Ecto neural progenitor cell (in vitro differentiated cells): ENCODE results near the gene DHX58.
A peak's percentile ranks its signal among the peaks of the same experiment; 100 is the strongest.

Experiments used
- DNase-seq: peaks from one replicate; pipeline ENCODE4 v3.0.0-alpha.2; 2018; ENCODE audit warnings: low spot score

DHX58 gene

GRCh38 chr17:42110301-42111264 is 1.9 kb downstream of the DHX58 start:
- DNase-seq = no peak

- DNase-seq = no peak
Measured at GRCh38 chr17:42109086-42109485, 3.4 kb downstream of the DHX58 start.

- peak; percentile 98 for DNase-seq
Measured at GRCh38 chr17:42107597-42108576, 4.6 kb downstream of the DHX58 start.

GRCh38 chr17:42107124-42107523 is 5.4 kb downstream of the DHX58 start:
- no peak for DNase-seq

GRCh38 chr17:42106009-42106408 is 6.5 kb downstream of the DHX58 start:
- no peak for DNase-seq

GRCh38 chr17:42104264-42104663 is 8.2 kb downstream of the DHX58 start:
- DNase-seq = no peak

- no peak for DNase-seq
Measured at GRCh38 chr17:42103221-42103954, 9.1 kb downstream of the DHX58 start.

- DNase-seq = peak; percentile 95
Measured at GRCh38 chr17:42101513-42102292, 10.8 kb downstream of the DHX58 start.

- no peak for DNase-seq
Measured at GRCh38 chr17:42098730-42099399, 13.6 kb downstream of the DHX58 start.

GRCh38 chr17:42097691-42098631 is 14.6 kb downstream of the DHX58 start, which contains the start of gene ZNF385C:
Gene ZNF385C (minus strand): TSS chr17:42098473. CDS start chr17:42063056, 35,417 bp downstream.
- DNase-seq = peak; percentile 76

GRCh38 chr17:42096360-42097111 is 16.0 kb downstream of the DHX58 start:
- no peak for DNase-seq

- DNase-seq = no peak
Measured at GRCh38 chr17:42094375-42095069, 18.0 kb downstream of the DHX58 start.

- no peak for DNase-seq
Measured at GRCh38 chr17:42092939-42093338, 19.6 kb downstream of the DHX58 start.

GRCh38 chr17:42090964-42091790 is 21.3 kb downstream of the DHX58 start:
- DNase-seq = no peak

GRCh38 chr17:42088736-42089135 is 23.8 kb downstream of the DHX58 start:
- DNase-seq = no peak

- DNase-seq = no peak
Measured at GRCh38 chr17:42087736-42088705, 24.5 kb downstream of the DHX58 start.
